COLO829 (cell line): ENCODE measurements around the gene DFFB.
"Not testable (repeated sequence)": the region's sequence is repeated elsewhere in the genome, so short reads cannot be mapped to it uniquely, and the experiment has no call there.

Source experiments
- DNase-seq: peaks from one replicate; pipeline ENCODE4 v3.0.0; 2012; ENCODE audit warnings: low spot score

DFFB gene

GRCh38 chr1:3910049-3910731 is 52.9 kb downstream of the DFFB start:
- no peak for DNase-seq

GRCh38 chr1:3910857-3911845 is 53.9 kb downstream of the DFFB start:
- peak; percentile 62 for DNase-seq

GRCh38 chr1:3911981-3912808 is 54.9 kb downstream of the DFFB start:
- no peak for DNase-seq

GRCh38 chr1:3912809-3913685 is 55.8 kb downstream of the DFFB start:
- DNase-seq: no peak

GRCh38 chr1:3914331-3914851 is 57.1 kb downstream of the DFFB start:
- no peak for DNase-seq

GRCh38 chr1:3914911-3915310 is 57.6 kb downstream of the DFFB start:
- no peak for DNase-seq

- no peak for DNase-seq
Measured at GRCh38 chr1:3915551-3916121, 58.4 kb downstream of the DFFB start.

- DNase-seq: no peak
Measured at GRCh38 chr1:3917761-3918160, 60.5 kb downstream of the DFFB start.

- not testable (repeated sequence) for DNase-seq
Measured at GRCh38 chr1:3918359-3918758, 61.1 kb downstream of the DFFB start.

GRCh38 chr1:3918966-3919611 is 61.8 kb downstream of the DFFB start:
- DNase-seq: no peak

GRCh38 chr1:3919706-3920105 is 62.4 kb downstream of the DFFB start:
- DNase-seq: no peak

- no peak for DNase-seq
Measured at GRCh38 chr1:3921765-3922164, 64.5 kb downstream of the DFFB start.

- no peak for DNase-seq
Measured at GRCh38 chr1:3922201-3922725, 65.0 kb downstream of the DFFB start.

GRCh38 chr1:3922851-3923250 is 65.6 kb downstream of the DFFB start:
- DNase-seq: no peak

GRCh38 chr1:3923378-3924185 is 66.3 kb downstream of the DFFB start:
- DNase-seq: no peak

GRCh38 chr1:3924186-3924824 is 67.0 kb downstream of the DFFB start:
- DNase-seq: no peak

- no peak for DNase-seq
Measured at GRCh38 chr1:3924825-3925220, 67.5 kb downstream of the DFFB start.

GRCh38 chr1:3925256-3925655 is 68.0 kb downstream of the DFFB start:
- no peak for DNase-seq

- no peak for DNase-seq
Measured at GRCh38 chr1:3925762-3926161, 68.5 kb downstream of the DFFB start.
